GM12878 (cell line): Measurements from ENCODE around the gene LRRN1. TPM values are rescaled to one million over a fixed set of nuclear protein-coding genes. Genes with fewer than 3 reads are reported as not detected.

Experiments
- ATAC-seq: fragments of 200-7000 bp; cut with Tn5 transposase; 3 replicates; pipeline ENCODE4 v1.9.1; 2020; ENCODE audit warnings: mild to moderate bottlenecking, moderate library complexity
- BruUV-seq: library from RNA; stranded (reverse); fragments of 400-500 nt; replicated peaks from 2 replicates; lab custom pipeline; 2021; lab: Mats Ljungman, UMichigan
- CTCF ChIA-PET: fragments of 300-600 bp; sonication (Branson Sonifier 250); formaldehyde crosslinking; extraction: SDS; loops from one replicate; lab custom pipeline; 2021; ENCODE audit warnings: inconsistent platforms; lab: Yijun Ruan, JAX
- POLR2A ChIA-PET: fragments of 350-600 bp; formaldehyde crosslinking; extraction: SDS; loops from one replicate; lab custom pipeline; 2021; ENCODE audit warnings: inconsistent platforms; lab: Charles Lee
- RAD21 ChIA-PET: fragments of 300-600 bp; sonication (Branson Sonifier 250); formaldehyde crosslinking; loops from one replicate; lab custom pipeline; 2023; ENCODE audit warnings: antibody characterized with exemption; ENCODE audit not compliant: unreplicated experiment; lab: Charles Lee
- SMC1A ChIA-PET: fragments of 300-600 bp; sonication (Branson Sonifier 250); formaldehyde crosslinking; loops from one replicate; lab custom pipeline; 2023; ENCODE audit not compliant: unreplicated experiment, uncharacterized antibody; lab: Charles Lee
- DNase-seq: peaks from one replicate; pipeline ENCODE4 v3.0.0-alpha.2; 2011; ENCODE audit warnings: low read depth, low spot score
- FAIRE-seq: peaks from 3 replicates; lab custom pipeline; 2011; peaks lifted over from hg19 to GRCh38; lab: Jason Lieb, UNC
- H2AFZ ChIP-seq: 2 replicates; pipeline ENCODE4 v1.6.0; 2011; ENCODE audit warnings: low read depth, low read length, control low read depth; ENCODE audit not compliant: control insufficient read depth
- H3K27ac ChIP-seq: 2 replicates; pipeline ENCODE4 v1.5.1; 2011; ENCODE audit warnings: control low read depth; ENCODE audit not compliant: control insufficient read depth, insufficient read depth
- H3K27me3 ChIP-seq, 2 experiments: replicated peaks in 1 of 2; 2 replicates each; pipeline versions ENCODE4 v1.6.0 to v1.6.1; 2011; ENCODE audit warnings: low read length in 1 of 2; ENCODE audit not compliant: control insufficient read depth in 2 of 2, insufficient read depth in 2 of 2
- H3K36me3 ChIP-seq, 2 experiments: 2 replicates each; pipeline ENCODE4 v1.5.1; 2011; ENCODE audit warnings: low read length in 1 of 2; ENCODE audit not compliant: control insufficient read depth in 2 of 2, insufficient read depth in 2 of 2
- H3K4me1 ChIP-seq: 2 replicates; pipeline ENCODE4 v1.6.1; 2011; ENCODE audit warnings: mild to moderate bottlenecking, low read length, moderate library complexity, mixed read lengths; ENCODE audit not compliant: control insufficient read depth, insufficient read depth
- H3K4me2 ChIP-seq: 2 replicates; pipeline ENCODE4 v1.6.0; 2011; ENCODE audit warnings: control low read depth; ENCODE audit not compliant: control insufficient read depth, insufficient read depth
- H3K4me3 ChIP-seq: fragments of 200-600 bp; sonication (generic); 2 replicates; pipeline ENCODE4 v1.5.1; 2016
- H3K79me2 ChIP-seq: 2 replicates; pipeline ENCODE4 v1.6.0; 2011; ENCODE audit warnings: low read length; ENCODE audit not compliant: control insufficient read depth, insufficient read depth
- H3K9ac ChIP-seq: 2 replicates; pipeline ENCODE4 v1.8.0; 2011; ENCODE audit warnings: low read length, control low read depth, mixed read lengths; ENCODE audit not compliant: control insufficient read depth, insufficient read depth
- H3K9me3 ChIP-seq: replicated peaks from 3 replicates; pipeline ENCODE4 v1.5.1; 2011; ENCODE audit warnings: mild to moderate bottlenecking, low read length; ENCODE audit not compliant: control insufficient read depth, insufficient read depth
- H4K20me1 ChIP-seq: 2 replicates; pipeline ENCODE4 v1.6.0; 2011; ENCODE audit not compliant: control insufficient read depth, insufficient read depth
- IRF3 ChIP-seq: fragments of 450-650 bp; IDR thresholded peaks from 2 replicates; pipeline ENCODE4 v1.6.1; 2014; ENCODE audit warnings: mild to moderate bottlenecking
- RELA ChIP-seq: fragments of 450-650 bp; IDR thresholded peaks from 2 replicates; pipeline ENCODE4 v1.8.0; 2014; ENCODE audit warnings: borderline replicate concordance; ENCODE audit not compliant: partially characterized antibody
- STAT1 ChIP-seq: fragments of 450-650 bp; conservative IDR thresholded peaks from 2 replicates; pipeline ENCODE4 v1.6.1; 2014; ENCODE audit warnings: antibody characterized with exemption, mild to moderate bottlenecking
- WGBS: methylation state at CpG from one replicate; pipeline ENCODE4 v1.1.6; 2016; ENCODE audit warnings: low lambda C conversion rate; ENCODE audit not compliant: insufficient replicate concordance, insufficient coverage; ENCODE audit errors: missing lambda C conversion rate; 5-methylcytosine and 5-hydroxymethylcytosine counted together
- in situ Hi-C: fragments of 300-500 bp; cut with MboI; formaldehyde crosslinking; loops from 9 replicates; pipeline ENCODE4 v1.14.3; 2018; ENCODE audit warnings: mixed read lengths
- intact Hi-C: fragments of 100-400 bp; cut with micrococcal nuclease; formaldehyde crosslinking; loops from one replicate; pipeline ENCODE4 v1.14.2; 2022; ENCODE audit not compliant: unreplicated experiment
- polyA plus RNA-seq, 11 experiments: library from polyadenylated mRNA; depleted of rRNA in 4 of 11; unstranded in 6 of 11; stranded (reverse) in 5 of 11; fragments of >200 nt; fragmentation: Nextera tagmentation in 4 of 11; fragmentation: Illumina TruSeq in 1 of 11; extraction: Ambion mirVana in 4 of 11; extraction: Trizol in 1 of 11; gene quantifications; 1 replicate in 1 of 11; 2 replicates in 10 of 11; pipeline versions ENCODE4 v1.2.1 to v1.2.3, GENCODE V29; 2011 to 2016; ENCODE audit warnings: inconsistent platforms in 2 of 11, missing spikeins in 2 of 11, low read depth in 1 of 11
- total RNA-seq, 4 experiments: library from RNA; depleted of rRNA in 3 of 4; stranded (reverse); fragments of >200 nt in 3 of 4; fragmentation: Illumina TruSeq in 1 of 4; extraction: Trizol in 1 of 4; gene quantifications; 2 replicates each; pipeline versions ENCODE4 v1.2.1 to v1.2.3, GENCODE V29; 2013 to 2021

Gene LRRN1
- total and polyA plus RNA-seq, 10 of the 15 experiments (the other 5 are each of a cell fraction or from before 2014, with no cell fraction given), result 0.01 to 0.04 TPM; not detected in 8

DNA sequence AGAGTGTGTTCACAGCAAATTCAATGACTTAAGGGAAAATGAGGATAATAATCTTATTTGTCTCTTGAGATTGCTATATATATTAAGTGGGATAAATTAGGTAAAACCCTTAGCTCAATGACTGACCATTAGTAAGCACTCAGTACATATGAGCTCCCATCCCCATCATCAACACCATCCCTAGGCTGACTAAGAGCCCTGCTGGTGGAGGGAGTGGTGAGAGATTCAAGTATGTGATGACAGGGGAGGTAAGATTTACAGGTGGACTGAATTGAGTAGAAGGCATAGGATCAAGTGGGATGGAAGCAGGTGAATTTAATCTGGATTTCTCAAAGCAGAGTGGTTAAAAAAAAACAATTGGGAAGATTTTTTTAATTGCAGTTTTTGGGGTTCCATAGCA lies 21.0 kb upstream of the LRRN1 start:
- Histone ChIP-seq H3K4me3 (no peak overlapping the region), H3K27me3 (no peaks in the 10 kb centered on the region), H4K20me1 (no peaks in the 10 kb centered on the region), H3K9me3 (no peaks in the 10 kb centered on the region; the same call in 2 of the 3 replicates), H3K4me2 (no peak overlapping the region), H3K79me2 (no peaks in the 10 kb centered on the region), H3K27ac (no peak overlapping the region), H2AFZ (no peak overlapping the region), H3K9ac (no peak overlapping the region), H3K4me1 (no peaks in the 10 kb centered on the region), H3K36me3 (no peaks in the 10 kb centered on the region)
- no peak for ATAC-seq
- ChIA-PET CTCF (no interaction called here), POLR2A (no interaction called here), RAD21 (no interaction called here), SMC1A (no interaction called here)
- intact Hi-C loops, result no loop called here
- in situ Hi-C loops, result no loop called here
- DNase-seq, result no peak
- BruUV-seq, result no TSS peak
- FAIRE-seq, result no peak
- no peak for TF ChIP-seq STAT1

- 6% methylated on average over 4 of the region's 4 CpGs for WGBS
- Histone ChIP-seq H2AFZ (no peak overlapping the region), H3K27ac (no peak overlapping the region), H3K36me3 (no peaks in the 10 kb centered on the region), H3K4me2 (no peak overlapping the region), H3K4me3 (no peak overlapping the region), H3K9me3 (no peaks in the 10 kb centered on the region; the same call in 2 of the 3 replicates), H3K27me3 (no peaks in the 10 kb centered on the region), H3K9ac (no peak overlapping the region), H3K79me2 (no peaks in the 10 kb centered on the region), H3K4me1 (no peaks in the 10 kb centered on the region), H4K20me1 (no peaks in the 10 kb centered on the region)
- CTCF ChIA-PET, result no interaction called here
- intact Hi-C loops, result no loop called here
- DNase-seq (no peak), FAIRE-seq (no peak), ATAC-seq (no peak)
- in situ Hi-C loops, result no loop called here
- BruUV-seq, result no TSS peak
- TF ChIP-seq IRF3, result no peak
- TF ChIP-seq RELA, result no peak
- SMC1A ChIA-PET, result interaction anchor here (1.3 to 1.6 kb wide), 2 partner anchors 8 to 48 kb away, joined by 3 read pairs; no protein-coding TSS in a partner anchor
- RAD21 ChIA-PET, result no interaction called here
- POLR2A ChIA-PET, result no interaction called here
These were observed 20.5 kb upstream of the LRRN1 start for GRCh38 chr3:3778641-3779270.
